GM21717 (cell line): Measurements from ENCODE around the gene ANKRD18B.
"Not testable (repeated sequence)": the region's sequence is repeated elsewhere in the genome, so short reads cannot be mapped to it uniquely, and the experiment has no call there.

Experiments used
- ATAC-seq: cut with Tn5 transposase; IDR thresholded peaks from one replicate; pipeline ENCODE4 v1.9.1; 2021; ENCODE audit warnings: mild to moderate bottlenecking, moderate library complexity; ENCODE audit not compliant: unreplicated experiment

Gene ANKRD18B

DNA sequence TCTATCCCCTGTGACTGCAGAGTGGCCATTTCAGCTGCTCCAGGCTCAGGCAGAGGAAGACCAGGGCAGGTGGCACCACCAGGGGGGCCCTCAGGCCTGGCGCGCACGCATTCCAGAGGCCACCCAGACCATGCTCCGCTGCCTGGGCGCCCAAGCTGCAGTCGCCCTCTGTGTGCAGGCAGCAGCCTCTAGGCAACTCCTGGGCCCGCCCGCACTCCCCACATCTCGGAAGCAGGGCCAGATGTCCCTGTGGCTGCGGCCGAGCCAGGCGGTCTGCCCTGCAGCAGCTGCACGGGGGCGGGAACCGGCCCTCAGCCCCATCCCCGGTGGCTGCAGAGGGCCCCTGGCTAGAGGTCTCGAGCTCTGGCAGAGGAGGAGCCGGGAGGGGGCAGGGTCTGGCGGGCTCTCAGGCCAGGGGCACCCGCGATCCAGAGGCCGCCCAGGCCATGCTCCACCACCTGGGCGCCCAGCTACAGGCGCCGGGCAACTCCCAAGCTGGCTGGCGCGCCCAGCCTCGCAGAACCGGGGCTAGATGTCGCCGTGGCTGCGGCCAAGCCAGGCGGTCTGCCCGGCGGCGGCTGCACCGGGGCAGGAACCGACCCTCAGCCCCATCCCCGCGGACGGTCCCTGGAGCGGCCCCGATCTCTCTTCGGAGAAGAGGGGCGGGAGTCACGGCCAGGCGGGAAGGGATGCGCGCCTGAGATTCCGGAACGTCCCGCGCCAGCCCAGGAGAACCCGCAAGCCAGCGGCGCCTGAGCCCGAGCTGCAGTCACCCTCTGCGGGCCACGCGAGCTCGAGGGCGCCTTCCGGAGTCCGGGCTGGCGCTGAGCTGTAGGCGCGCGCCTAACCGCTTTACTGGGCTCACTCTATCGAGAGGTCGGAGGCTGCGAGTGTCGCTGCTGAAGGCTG lies at the start of gene ANKRD18B:
ANKRD18B (plus strand) TSS at position 855 of the 909 bp plus-strand sequence. CDS start 239 bp downstream, outside the sequence.
- not testable (repeated sequence) for ATAC-seq

DNA sequence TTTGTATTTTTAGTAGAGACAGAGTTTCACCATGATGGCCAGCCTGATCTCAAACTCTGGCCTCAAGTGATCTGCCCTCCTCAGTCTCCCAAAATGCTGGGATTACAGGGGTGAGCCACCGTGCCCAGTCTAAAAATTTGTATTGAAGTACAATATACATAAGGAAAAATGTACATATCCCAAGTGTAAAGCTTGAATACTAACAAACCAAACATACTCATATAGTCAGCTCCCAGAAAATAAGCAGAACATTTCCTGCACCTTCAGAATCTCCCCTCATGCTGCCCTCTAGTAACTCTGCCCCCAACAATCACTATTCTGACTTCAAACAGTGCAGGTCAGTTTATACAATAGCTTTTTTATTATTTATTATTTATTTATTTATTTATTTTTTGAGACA lies 48.7 kb upstream of the ANKRD18B start:
- no peak for ATAC-seq

DNA sequence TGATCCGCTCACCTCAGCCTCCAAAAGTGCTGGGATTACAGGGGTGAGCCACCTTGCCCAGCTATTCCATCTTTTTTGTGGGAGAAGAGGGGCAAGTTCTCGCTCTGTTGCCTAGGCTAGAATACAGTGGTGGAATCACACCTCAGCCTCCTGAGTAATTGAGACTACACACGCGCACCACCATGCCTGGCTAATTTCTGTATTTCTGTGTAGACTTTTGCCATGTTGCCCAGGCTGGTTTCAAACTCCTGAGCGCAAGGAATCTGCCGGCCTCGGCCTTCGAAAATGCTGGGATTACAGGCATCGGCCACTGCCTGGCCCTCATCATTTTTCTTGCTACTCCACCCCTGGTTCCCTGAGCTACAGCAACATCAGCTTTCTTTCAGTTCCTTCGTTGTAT lies 47.5 kb upstream of the ANKRD18B start:
- ATAC-seq, result no peak

DNA sequence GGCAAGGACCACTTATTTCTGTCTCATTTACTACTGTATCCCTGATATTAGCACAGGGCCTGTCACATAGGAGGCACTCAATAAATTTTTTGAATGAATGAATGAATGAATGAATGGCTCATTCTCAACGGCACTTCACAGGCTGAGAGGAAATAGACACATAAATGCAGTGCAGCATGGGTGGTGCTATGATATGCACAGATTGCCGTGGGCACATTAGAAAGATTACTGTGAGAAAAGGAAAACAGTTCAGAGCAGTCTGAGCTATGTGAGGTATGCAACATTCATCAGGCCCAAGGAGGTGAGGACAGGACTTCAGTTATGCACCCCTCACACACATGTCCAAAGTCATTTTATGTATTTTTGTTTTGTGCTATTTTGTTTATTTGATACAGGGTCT lies 43.9 kb upstream of the ANKRD18B start:
- ATAC-seq, result no peak

DNA sequence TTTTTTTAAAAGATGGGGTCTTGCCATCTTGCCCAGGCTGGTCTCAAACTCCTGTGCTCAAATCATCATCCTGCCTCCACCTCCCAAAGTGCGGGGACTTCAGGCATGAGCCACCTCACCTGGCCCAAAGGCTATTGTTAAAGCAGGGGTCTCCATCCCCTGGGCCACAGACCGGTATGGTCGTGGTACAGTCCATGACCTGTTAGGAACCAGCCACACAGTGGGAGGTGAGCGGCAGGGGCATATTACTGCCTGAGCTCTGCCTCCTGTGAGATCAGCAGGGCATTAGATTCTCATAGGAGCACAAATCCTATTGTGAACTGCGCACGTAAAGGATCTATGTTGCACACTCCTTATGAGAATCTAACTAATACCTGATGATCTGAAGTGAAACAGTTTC lies 43.1 kb upstream of the ANKRD18B start:
- ATAC-seq, result no peak

GRCh38 chr9:33485312-33485711 lies 38.7 kb upstream of the ANKRD18B start:
- not testable (repeated sequence) for ATAC-seq

GRCh38 chr9:33489066-33489465 lies 35.0 kb upstream of the ANKRD18B start:
- ATAC-seq, result no peak

DNA sequence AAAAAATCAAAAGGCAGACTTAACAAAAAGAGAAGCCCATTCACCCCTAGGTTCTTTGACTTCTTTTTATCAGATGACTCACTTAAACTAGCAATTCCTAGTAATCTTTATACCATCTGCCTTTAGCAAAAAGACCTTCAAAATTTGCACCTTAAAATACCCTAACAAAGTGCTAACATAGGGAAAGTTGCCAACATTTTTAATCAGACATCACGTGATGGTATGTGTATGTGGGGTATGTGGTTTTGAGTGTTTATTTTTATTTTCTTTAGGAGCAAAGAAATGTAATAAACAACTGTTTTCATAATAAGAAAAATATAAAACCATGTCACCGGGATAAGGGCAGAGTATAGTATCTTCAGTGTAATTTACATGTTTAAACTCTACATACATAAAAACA lies 30.2 kb upstream of the ANKRD18B start:
- not testable (repeated sequence) for ATAC-seq

DNA sequence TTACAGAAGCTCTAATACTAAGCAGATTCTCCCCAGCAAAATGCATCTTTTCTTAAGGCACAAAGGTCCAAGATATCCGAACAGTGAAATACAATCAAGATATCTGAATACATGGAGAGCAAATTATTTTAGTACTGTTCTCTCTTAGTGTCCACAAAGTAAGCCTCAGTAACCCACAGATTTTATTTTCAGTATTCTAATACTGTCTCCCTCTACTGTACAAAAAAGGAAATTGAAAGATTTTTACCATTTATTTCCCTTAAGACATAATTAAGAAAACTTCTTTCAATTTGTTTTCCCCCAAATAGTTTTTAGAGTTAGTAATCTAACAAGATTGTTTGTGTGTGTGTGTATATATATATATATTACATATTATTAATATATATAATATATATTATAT lies 25.7 kb upstream of the ANKRD18B start:
- ATAC-seq, result no peak

DNA sequence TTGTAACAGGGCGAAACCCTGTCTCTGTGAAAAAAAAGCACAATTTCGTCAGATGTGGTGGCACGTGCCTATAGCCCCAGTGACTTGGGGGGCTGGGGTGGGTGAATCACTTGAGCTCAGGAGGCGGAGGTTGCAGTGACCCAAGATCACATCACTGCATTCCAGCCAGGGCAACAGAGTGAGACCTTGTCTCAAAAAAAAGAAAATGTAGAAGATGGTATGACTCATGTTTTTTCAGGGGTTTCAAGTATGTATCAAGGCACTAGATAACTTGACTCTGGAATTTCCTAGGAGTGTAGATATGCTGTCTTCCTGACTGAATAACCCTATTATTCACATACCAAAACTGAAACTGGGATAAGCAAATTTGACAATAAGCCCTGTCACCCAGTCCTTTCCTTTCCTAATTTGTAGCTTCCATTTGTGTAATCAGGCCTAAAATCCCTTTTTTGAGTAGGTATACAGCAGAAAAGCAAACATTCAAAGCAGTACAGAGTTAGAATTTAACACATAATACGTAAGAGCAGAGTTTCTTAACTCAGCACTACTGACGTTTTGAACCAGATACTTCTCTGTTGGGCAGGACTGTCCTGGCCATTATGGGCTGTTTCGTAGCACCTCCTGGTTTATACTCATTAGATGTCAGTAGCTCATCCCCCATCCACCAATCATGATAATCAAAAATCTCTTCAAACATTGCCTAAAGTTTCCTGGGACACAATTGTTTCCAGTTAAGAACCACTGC lies 17.3 kb upstream of the ANKRD18B start:
- ATAC-seq, result no peak

DNA sequence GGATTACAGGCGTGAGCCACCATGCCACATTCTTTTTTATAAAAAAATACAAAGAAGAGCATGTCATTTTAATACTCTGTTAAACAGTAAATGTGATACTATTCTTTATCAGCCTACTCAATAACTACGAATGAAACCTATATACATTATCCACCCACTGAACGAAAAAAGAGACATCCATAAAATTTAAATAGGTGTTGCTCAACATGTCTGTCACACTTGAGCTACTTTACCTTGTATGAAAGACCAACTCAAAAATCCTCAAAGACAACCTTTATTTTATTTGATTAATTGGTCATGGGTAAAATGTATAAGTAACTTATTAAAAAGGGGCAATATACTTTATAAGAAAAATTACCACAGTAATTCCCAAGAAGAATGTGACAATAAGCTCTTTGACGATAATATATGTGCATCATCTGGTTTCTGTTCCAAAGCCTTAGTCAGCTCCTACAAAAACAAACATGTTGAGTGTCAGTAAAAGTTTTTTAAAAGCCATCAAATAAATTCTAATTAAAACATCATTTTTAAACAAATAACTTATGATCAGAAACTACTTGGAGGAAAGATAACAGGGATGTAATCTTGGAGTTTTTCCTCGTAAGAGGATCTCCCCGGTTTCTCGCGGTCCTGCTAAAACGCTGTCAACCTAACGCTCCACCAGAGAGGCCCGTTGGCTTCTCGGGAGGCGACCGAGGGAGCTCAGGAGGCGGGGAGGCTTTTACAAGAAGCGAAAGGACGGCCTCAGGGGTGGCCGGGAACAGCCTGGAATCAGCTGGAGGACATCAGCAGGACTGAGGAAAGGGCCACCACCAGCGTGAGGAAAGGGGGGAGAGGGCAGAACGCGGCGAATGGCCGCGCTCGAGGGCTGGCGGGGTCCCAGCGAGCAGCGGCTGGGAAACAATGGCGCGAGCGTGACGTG lies 13.5 kb upstream of the ANKRD18B start:
- ATAC-seq, result peak; percentile 59

GRCh38 chr9:33511184-33511517 lies 12.9 kb upstream of the ANKRD18B start:
- not testable (repeated sequence) for ATAC-seq

GRCh38 chr9:33512535-33512934 lies 11.5 kb upstream of the ANKRD18B start:
- not testable (repeated sequence) for ATAC-seq

DNA sequence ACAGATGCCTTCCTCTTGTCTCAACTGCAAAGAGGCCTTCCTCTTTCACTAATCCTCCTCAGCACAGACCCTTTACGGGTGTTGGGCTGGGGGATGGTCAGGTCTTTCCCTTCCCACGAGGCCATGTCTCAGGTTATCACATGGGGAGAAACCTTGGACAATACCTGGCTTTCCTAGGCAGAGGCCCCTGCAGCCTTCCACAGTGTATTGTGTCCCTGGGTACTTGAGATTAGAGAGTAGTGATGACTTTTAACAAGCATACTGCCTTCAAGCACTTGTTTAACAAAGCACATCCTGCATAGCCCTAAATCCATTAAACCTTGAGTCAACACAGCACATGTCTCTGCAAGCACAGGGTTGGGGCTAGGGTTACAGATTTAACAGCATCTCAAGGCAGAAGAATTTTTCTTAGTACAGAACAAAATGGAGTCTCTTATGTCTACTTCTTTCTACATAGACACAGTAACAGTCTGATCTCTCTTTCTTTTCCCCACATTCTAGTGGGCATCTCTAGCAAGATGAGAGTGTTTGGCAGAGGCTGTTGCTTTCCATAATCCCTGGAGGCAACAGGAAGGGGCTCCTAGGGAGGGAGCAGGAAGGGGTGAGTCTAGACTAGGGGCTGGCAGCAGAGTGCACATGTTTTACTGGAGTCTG lies 8.6 kb upstream of the ANKRD18B start:
- ATAC-seq, result not testable (repeated sequence)

GRCh38 chr9:33516397-33516796 lies 7.7 kb upstream of the ANKRD18B start:
- not testable (repeated sequence) for ATAC-seq

GRCh38 chr9:33517373-33517772 lies 6.7 kb upstream of the ANKRD18B start:
- no peak for ATAC-seq

DNA sequence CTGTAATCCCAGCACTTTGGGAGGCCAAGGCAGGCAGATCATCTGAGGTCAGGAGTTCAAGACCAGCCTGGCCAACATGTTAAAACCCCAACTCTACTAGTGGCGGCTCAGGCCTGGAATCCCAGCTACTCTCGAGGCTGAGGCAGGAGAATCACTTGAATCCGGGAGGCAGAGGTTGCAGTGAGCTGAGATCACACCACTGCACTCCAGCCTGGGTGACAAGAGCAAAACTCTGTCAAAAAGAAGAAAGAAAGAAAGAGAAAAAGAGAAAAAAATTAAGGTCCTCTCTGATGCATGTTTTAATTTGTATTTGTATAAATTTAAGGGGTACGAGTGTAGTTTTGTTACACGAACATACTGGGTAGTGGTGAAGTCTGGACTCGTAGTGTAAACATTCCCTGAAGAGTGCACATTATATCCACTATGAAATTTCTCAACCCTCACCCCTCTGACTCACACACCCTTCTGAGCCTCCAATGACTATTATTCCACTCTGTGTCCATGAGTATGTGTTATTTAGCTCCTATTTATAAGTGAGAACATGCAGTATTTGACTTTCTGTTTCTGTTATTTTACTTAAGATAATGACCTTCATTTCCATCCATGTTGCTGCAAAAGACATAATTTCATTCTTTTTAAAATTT lies 6.0 kb upstream of the ANKRD18B start:
- not testable (repeated sequence) for ATAC-seq

DNA sequence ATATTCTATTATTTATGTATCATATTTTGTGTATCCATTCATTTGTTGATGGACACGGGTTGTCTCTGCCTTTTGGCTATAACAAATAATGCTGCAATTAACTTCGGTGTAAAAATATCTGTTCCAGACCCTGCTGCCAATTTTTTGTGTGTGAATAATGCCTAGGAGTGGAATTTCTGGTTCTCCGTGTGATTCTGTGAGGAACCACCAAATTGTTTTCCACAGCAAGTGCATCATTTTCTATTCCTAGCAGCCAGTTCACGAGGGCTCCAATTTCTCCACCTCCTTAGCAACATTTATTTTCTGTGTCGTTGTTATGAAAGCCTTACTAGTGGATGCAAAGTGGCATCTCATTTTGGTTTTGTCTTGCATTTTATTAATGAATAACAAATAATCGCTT lies 2.2 kb upstream of the ANKRD18B start:
- ATAC-seq, result not testable (repeated sequence)

DNA sequence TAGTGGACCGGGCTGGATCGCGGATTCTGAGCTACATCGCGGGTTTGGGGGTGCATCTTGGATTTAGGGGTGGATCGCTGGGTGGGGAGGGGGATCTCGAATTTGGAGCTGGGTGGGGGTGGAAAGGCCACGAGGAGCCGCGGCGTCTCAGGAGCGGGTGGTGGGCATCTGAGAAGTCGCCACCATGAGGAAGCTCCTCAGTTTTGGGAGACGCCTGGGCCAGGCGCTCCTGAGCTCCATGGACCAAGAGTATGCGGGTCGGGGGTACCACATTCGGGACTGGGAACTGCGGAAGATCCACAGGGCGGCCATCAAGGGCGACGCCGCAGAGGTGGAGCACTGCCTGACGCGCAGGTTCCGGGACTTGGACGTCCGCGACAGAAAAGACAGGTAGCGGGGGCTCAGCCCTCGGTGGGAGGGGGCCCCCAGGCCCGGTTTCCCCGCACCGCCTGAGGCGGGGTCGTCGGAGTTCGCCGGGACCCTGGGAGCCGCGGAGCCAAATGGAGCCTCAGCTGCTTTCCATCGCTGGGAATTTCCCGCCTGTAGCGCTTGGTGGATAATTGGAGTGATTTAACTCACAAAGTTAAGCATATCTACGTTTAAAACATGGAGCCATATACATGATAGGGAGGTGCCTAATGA lies 376 bp downstream of the ANKRD18B start:
- no peak for ATAC-seq
